GM18870 (cell line): Measurements from ENCODE around the gene NABP2.

Source experiments
- ATAC-seq: cut with Tn5 transposase; IDR thresholded peaks from one replicate; pipeline ENCODE4 v1.9.1; 2021; ENCODE audit warnings: moderate library complexity; ENCODE audit not compliant: unreplicated experiment

Gene NABP2

DNA sequence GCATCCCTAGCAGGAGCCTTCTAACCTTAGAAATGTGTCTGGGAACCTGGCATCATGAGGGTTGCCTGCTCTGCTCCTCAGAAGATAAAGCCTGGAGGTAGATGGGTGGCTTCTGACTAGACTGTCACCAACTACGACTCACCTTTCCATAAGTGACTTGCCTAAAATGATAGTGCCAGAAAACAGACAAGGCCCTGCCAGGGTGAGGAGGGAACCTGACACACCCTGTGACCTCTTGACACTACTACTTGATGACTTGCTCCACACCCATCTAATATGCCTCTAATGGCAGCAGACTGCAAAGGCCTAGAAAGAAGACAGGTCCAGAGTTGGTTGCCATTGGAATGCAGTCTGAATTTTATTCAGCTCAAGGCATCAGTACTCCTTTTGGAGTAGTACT lies 11.8 kb upstream of the NABP2 start:
- no peak for ATAC-seq

DNA sequence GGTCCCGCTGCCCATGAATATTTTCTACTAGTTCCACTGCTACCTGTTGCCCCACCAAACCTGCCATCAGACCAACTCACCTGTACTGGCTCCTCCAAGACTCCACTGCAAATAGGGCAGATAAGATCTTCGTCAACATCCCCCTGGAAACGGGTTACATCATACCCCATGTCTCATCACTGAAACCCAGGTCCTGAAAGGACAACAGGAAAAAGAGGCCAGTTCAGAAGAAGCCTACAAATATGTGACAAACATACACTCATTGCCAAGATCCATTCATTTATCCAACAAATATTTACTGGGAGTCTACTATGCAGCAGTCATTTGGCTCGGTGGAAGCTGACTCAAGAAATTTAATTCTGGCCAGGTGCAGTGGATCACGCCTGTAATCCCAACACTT lies 10.3 kb upstream of the NABP2 start:
- no peak for ATAC-seq

DNA sequence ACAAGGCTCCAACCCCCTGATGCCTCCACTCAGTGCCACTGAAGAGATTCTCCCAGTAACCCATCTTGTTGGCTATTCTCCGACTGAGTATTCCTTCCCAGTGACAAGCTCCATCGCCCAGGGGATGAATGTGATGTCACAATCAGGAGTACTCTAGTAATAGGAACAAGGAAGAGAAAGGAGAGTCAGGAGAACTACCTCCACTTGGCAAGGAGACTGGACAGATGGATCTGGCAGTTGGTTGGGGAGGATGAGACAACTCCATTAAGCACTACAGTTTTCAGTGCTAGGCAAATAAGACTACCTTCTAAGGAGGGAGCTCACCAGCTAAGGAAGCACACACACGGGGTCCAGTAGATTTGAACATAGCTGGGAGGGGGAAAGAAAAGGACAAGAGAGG lies 7.7 kb upstream of the NABP2 start:
- ATAC-seq = no peak

DNA sequence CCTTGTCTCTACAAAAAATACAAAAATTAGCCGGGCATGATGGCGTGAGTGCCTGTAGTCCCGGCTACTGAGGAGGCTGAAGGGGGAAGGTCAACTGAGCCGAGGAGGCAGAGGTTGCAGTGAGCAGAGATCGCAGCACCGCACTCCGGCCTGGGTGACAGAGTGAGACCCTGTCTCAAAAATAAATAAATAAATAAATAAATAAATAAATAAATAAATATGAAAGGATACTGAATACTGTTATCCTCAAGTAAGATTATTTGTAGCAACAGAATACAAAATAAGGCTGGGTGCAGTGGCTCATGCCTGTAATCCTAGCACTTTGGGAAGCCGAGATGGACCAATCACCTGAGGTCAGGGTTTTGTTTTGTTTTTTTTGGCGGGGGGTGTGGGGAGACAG lies 4.3 kb upstream of the NABP2 start:
- ATAC-seq = no peak

DNA sequence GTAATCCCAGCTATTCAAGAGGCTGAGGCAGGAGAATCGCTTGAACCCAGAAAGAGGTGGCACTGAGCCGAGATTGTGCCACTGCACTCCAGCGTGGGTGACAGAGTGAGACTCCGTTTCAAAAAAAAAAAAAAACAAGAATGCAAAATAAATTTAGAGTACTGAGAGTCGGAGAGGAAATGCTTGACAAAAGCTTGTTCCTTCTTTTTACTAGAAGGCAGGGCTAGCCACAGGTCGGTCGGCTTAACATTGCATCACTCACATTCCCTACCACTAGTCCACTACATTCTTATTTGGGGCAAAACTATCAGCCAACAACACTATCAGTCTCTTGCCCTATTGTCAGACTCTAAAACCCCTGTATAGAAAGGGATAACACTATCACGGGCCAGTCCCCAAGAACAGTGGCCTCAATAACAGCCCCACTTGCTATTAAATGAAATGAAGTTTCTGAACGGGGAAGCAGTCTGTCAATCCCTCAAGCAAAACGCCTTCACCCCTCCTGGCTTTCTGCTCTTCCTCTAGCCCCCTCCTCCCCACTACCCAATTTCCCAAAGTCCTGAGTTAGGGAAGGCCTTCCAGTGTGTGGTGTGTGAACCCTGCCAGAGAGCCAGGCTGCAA lies 3.4 kb upstream of the NABP2 start:
- no peak for ATAC-seq

DNA sequence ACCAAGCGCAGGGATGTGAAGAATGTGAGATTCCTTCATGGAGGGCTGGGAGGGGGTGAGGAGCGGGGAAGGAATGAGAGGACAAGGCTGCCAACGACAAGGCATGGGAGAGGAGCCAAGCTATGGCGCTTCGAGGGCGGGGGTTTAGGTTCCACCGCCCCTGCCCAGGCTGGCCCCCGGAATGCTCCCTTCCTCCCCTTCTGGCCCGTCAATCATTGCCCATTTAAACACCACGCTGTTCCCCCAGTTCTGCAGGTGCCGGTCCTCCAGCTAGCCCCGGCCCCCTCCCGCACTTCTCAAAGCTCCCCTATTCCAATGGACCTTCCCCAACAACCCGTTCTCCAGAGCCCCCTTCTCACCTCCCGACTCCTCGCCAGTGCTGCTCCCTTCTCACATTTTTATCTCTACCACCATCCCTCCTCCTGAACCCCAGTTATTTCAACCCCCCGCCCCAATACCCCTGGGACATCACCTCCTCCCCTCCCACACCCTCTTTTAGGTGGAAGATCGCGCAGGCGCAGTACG lies 2.8 kb upstream of the NABP2 start:
- ATAC-seq = peak; percentile 18

DNA sequence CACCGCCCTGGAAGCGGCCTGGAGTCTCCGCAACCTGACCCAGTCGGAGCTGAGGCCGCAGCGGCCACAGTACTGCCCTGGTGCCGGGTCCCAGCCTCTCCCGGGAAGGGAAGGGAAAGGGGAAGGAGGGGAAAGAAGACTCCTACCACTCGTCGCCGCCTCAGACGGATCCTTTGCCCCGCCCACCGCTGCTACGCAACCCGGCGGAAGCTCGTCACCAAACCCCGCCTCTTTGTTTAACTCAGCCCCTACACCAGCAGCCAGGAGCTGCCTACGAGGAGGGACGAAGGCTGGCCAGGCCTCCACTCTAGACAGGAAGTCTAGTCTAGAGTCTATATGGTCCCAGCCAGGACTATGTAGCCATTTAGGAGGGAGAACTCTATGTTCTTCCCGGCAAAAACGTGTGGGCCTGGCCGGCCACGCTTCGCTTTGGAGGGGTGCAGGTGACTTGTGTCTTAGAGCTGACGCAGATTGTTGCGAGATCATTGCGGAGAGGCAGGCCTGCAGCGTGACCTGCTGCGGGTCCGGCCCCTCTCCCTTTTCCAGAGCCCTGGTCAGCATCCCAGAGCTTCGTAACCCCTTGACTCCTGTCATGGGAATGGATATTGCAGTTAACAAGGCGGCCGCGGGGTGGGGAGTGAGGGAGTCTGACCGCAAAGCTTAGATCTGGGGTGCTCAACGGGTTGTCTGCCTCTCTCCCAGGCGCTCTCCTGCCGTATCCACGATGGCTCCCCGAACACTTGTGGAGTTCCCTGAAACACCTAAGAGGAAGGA lies 2.2 kb upstream of the NABP2 start, which contains the start of gene RNF41:
Gene RNF41 (minus strand): TSS at position 166 of the 774 bp plus-strand sequence. CDS start 7,875 bp downstream, outside the sequence.
- ATAC-seq = peak; percentile 71

DNA sequence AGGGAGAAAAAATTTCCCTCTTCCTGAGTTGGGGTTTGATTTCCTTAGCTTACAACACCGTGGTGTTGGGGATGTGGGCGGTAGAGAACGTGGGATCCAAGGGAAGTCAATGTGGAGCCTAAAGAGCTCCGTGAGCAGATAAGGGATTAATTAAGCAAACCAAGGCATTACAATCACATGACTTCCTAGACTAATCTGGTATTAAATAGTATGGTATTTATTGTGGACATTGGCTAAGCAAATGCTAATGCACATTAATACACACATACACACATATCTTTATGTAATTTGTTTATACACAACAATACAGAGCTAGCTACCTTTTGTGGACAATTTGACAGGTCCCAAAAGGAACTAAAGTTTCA lies 1.6 kb upstream of the NABP2 start:
- no peak for ATAC-seq

DNA sequence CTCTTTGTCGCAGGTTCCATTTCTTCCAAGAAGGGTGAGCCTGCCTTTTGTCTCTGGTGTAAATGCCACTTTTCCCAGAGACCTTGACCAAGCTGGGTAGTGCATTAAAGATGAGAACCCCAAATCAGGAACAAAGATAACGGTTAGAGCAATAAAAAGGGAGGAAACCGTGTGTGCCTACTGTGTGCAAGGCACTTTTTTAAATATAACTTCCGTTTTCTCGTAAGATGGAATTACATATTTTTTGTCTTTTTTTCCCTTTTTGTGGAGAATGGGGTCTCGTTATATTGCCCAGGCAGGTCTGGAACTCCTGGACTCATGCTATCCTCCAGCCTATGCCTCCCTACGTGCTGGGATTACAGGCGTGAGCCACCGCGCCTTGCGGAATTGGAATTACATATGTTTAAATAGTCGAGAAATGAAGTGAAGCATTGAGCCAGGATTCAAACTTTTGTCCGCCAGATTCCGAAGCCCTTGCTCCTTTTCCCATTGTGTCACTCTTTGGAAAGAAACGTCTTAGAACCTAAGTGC lies 506 bp upstream of the NABP2 start:
- ATAC-seq = no peak

DNA sequence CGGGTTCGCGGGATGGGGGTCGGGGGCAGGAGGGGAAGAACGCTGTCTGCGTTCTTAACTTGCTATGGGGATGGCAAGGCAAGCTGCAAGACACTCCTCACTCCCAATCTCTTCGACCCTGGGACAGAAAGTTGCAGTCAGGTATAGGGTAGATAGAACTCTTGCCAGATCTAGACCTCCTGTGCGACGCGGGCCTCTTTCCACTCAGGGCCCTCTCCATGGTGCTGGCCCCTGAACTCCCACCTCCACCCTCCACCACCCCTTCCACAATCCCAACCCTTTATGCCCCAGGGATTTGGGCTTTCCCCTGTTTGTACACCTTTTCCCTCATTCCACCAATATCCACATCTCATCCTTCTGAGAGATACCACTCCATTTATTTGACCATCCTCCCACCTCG lies 812 bp downstream of the NABP2 start:
- ATAC-seq = no peak

DNA sequence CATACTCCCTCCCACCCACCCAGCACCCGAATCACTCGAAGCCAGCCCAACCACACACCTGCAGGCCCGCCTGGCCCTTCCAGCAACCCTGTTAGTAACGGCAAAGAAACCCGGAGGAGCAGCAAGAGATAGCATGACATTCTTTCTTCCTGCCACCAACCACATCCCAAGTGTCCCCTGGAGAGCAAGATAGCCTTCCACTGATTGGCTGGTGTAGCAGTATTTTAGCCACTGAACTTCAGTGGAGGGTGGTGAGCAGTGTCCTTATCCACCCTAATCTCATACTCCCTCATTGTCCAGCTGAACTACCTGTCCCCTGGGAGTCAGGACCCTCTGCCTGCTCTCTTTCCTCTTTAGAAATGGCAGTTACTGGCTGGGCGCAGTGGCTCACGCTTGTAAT lies 4.9 kb downstream of the NABP2 start:
- no peak for ATAC-seq

DNA sequence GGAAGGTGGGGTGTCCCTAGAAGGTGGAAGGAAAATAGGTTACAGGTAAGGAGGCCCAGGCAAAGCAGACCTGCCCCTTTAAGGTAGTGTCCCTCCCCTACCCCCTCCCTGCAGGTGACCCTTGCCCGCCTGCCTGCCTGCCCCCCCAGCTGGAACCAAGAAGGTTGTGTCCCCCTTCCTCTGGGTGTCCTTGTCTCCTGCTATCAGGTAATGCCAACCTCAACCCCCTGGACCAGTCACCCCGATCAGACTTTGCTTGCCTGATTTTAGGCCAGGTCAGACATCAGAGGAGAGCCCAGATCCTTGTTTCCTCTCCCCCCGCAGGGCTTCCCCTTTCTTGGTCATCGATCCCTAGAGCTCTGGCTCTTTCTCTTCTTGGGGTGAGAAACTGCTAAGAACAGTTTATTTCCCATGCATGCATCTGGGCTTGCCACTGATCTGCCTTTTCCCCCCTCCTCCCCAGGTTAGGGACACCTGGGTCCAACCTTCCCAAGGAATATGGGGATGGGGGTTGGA lies 5.8 kb downstream of the NABP2 start, which contains the start of gene SLC39A5:
Gene SLC39A5 (plus strand): TSS at position 136 of the 516 bp plus-strand sequence. CDS start 1,224 bp downstream, outside the sequence.
- no peak for ATAC-seq

DNA sequence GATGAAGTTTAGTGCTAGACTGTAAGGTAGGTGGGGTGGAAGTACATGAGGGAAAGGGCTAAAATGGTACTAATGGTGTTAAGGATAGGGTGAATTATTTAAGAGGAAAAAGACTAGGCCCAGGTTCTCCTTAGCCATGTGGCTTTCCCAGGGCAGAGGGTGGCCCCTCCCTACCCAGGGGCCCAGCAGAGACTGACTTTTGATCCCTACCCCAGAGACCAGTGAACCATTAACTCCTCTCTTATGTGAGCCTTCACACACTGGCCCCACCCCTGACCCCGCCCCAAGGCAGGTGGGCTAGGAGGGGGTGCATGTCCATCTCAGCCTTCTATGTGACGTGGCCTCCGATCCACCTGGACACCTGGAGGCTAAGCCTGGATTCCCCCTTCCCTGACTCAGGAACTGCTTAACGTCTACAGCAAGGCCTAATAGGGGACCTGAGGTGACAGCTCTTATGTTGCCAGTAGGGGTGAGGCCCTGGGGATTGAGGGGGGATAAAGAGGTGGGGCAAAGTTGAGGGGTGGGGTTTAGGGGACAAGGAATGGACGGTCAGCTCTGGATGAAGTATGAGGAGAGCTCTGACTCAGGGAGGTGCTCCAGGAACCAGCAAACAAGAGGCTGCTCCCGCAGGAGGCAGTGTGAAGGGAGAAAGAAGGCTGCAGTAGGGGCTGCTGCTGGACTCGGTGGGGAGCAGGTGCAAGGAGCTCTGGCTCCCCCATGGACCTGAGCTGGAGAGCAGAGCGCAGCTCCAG lies 6.5 kb downstream of the NABP2 start:
- ATAC-seq = no peak

DNA sequence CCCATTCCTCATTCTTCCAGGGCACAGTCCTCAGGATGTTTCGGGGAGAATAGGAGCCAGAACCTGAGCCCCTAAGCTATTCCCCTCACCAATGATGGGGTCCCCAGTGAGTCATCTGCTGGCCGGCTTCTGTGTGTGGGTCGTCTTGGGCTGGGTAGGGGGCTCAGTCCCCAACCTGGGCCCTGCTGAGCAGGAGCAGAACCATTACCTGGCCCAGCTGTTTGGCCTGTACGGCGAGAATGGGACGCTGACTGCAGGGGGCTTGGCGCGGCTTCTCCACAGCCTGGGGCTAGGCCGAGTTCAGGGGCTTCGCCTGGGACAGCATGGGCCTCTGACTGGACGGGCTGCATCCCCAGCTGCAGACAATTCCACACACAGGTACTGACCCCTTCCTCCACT lies 7.0 kb downstream of the NABP2 start:
- no peak for ATAC-seq

DNA sequence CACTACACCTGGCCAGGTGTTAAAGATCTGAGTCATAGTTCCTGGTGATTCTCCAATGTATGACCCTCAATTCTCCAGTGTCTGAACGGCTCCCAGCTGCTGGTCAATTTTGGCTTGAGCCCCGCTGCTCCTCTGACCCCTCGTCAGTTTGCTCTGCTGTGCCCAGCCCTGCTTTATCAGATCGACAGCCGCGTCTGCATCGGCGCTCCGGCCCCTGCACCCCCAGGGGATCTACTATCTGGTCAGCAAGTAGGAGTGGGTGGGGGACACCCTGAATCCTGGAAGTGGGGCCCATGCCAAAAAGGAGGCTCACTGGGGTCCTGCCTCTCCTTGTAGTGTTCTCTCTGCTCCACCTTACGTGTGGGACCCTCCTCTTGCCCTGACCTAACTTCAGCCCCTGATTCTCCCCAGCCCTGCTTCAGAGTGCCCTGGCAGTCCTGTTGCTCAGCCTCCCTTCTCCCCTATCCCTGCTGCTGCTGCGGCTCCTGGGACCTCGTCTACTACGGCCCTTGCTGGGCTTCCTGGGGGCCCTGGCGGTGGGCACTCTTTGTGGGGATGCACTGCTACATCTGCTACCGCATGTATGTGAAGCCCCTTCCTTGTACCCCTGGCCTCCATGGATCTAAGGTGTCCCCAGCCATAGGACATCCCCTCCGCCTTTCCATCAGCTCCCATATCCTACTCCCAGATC lies 10.7 kb downstream of the NABP2 start:
- no peak for ATAC-seq

DNA sequence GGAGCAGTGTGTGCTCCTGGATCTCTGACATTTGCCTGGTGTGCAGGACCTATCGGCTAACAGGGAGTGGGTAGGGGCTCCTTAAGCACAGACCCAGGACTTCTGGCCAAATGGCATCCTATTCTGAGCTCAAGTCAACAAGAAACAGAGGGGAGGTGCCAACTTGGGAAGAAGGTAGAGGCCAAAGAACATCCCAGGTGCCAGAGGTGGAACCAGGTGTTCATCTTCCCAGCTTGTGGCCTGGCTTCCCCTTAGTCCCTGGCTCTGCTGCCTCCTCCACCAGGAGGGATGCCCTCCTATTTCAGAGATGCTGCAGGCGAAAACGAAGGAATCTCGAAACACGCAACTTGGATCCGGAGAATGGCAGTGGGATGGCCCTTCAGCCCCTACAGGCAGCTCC lies 11.9 kb downstream of the NABP2 start:
- ATAC-seq = no peak

DNA sequence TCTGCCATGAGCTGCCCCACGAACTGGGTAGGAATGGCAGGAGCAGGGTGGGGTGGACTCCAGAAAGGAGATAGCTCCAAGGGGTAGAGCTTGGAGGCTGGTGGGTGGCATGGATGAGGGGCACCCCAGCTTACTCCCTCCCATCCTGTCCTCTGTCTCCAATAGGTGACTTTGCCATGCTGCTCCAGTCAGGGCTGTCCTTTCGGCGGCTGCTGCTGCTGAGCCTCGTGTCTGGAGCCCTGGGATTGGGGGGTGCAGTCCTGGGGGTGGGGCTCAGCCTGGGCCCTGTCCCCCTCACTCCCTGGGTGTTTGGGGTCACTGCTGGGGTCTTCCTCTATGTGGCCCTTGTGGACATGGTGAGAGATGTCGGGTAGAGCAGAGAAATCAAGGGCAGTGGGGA lies 12.8 kb downstream of the NABP2 start:
- no peak for ATAC-seq

DNA sequence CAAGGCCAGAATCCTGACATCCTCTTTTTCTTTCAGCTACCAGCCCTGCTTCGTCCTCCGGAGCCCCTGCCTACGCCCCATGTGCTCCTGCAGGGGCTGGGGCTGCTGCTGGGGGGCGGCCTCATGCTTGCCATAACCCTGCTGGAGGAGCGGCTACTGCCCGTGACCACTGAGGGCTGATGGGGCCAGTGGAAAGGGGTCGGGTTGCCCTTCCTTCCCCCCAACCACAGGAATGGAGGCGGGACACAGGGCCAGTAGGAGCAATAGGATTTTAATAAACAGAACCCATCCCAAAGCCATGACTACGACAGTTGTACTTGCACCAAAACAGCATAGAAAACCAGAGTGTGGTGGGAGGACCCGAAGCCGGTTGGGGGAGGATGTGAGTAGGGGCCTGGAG lies 13.4 kb downstream of the NABP2 start:
- ATAC-seq = no peak

DNA sequence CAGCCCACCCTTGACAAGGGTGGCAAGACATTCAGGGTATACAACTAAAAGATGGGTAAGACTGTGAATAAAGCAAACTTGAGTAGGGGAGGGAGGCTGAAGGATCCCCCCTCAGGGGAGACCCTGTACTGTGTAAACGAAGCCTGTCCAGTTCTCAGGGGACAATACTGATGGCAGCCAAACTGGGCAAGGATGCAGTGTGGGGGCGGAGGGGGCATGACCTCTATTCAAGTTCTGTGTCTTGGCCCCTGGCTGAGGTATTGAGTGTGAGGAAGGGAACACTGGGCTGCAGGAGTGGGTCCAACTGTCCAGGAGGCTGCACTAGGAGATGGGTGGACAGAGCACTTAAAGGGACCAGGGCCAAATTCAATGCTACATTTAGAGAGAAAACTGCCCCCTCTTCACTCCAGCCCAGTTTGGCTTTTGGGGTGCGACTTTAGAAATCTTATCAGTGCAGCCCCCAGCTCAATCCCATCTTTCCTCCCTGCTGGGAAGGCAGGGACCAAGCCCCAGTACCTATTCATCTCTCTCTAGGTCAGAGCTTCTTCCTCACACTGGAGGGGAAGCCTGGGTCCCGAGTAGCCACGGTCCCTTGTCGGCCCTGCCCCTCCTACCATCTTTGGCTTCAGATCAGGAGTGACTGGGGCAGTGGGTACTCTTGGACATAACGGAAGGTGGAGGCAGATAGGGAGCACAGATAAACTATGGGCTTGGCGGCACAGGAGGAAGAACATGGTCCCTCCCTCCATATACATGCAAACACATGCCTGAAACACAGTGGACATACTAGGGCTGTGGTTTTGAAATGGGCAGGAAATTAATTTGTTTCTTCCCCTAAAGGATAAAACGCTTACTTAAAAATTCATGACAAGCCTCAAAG lies 17.5 kb downstream of the NABP2 start:
- no peak for ATAC-seq

DNA sequence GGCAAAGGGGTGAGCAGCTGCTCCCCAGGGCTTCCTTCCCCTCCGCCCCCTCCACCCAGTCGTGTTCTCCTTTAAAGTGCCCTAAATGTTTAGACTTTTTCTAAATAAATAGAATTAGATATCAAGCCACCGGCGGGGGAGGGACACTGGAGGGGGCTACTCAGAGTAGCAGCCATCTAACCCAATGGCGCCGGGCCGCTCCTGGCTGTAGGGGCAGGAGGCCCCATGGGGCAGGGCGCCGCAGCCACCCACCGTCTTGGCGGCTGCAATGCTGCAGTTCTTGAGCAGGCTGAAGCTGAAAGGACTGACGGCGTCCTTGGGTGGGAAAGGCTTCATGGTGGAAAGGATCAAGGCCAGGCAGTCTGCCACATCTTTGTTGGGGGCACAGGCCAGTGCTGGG lies 18.8 kb downstream of the NABP2 start:
- ATAC-seq = no peak
